ENCODE results near the gene BAIAP2.
A peak's percentile ranks its signal among the peaks of the same experiment; 100 is the strongest.

BAIAP2 gene

GRCh38 chr17:81046132-81046769, 11.3 kb downstream of the BAIAP2 start:
- H3K4me1 Mint-ChIP-seq, result peaks cover 13% of the 10 kb centered on the region
- DNase-seq (ENCODE audit: low spot score in 2 of 2) (no peak), ATAC-seq (no peak)
- H3K27ac Mint-ChIP-seq, result no peak overlapping the region
- H3K9me3 Mint-ChIP-seq, result no peaks in the 10 kb centered on the region
- H3K36me3 Mint-ChIP-seq, result no peaks in the 10 kb centered on the region
- H3K4me3 Mint-ChIP-seq, result no peak overlapping the region

DNA sequence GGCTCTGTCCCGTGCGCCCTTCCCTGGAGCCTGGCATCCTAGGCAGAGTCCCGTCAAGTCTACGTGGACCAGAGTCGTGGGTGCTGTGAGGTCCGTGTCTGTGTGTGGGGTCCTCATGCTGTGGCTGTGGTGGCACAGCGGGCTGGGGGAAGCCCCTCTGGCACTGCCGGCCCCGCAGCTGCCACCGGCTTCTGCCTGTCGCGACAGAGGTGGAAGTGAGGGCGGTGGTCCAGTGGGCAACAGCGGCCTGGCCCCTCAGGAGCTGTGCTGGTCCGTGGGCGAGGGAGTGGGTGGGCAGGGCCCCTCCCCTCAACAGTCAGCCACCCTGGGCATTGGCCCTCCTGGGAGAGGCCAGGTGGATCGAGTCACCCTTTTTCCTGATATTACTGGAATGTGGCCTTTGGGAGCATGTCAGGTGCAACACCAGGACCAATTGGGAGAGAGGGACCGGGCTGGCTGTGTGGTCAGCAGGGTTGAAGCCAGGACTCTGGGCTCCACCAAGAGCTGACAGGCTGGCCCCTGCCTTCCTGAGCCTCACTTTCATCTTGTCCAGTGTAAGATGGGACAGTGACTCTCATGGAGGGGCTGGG, 11.9 kb downstream of the BAIAP2 start:
- Mint-ChIP-seq H3K4me3 (no peak overlapping the region), H3K4me1 (peaks cover 13% of the 10 kb centered on the region), H3K9me3 (no peaks in the 10 kb centered on the region), H3K36me3 (no peaks in the 10 kb centered on the region), H3K27ac (no peak overlapping the region)
- DNase-seq (ENCODE audit: low spot score in 2 of 2), result no peak
- ATAC-seq, result no peak

DNA sequence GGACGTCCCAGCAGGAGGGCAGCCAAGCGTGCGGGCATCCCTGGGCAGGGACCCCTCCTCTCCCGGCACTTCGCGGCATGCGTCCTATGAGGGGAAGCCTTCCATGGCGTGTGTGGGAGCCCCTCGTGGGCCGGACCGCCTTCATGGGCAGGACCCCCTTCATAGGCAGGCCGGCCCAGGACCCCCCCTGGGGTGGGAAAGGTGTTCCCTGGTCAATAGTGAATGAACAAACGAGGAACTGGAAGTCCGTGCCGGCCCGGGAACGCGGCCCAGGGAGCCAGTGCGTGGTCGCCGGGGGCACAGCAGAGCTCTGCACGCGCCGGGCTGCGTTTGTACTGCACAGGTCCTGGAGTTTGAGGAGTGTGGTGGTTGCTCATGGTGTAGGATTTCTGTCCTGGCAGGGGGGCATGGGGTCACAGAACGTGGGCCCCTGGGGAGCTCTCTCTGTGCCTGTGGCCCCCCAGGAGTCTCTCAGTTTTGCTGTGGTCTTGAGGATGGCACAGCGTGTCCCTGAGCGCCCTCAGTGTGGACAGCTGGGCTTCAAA, 13.9 kb downstream of the BAIAP2 start:
- H3K36me3 Mint-ChIP-seq, result no peaks in the 10 kb centered on the region
- ATAC-seq (peak; percentile 4), DNase-seq (ENCODE audit: low spot score in 2 of 2) (no peak)
- H3K4me3 Mint-ChIP-seq, result peak overlapping the region; percentile 54
- H3K4me1 Mint-ChIP-seq, result peaks cover 13% of the 10 kb centered on the region
- peak overlapping the region; percentile 88 for H3K27ac Mint-ChIP-seq
- no peaks in the 10 kb centered on the region for H3K9me3 Mint-ChIP-seq

DNA sequence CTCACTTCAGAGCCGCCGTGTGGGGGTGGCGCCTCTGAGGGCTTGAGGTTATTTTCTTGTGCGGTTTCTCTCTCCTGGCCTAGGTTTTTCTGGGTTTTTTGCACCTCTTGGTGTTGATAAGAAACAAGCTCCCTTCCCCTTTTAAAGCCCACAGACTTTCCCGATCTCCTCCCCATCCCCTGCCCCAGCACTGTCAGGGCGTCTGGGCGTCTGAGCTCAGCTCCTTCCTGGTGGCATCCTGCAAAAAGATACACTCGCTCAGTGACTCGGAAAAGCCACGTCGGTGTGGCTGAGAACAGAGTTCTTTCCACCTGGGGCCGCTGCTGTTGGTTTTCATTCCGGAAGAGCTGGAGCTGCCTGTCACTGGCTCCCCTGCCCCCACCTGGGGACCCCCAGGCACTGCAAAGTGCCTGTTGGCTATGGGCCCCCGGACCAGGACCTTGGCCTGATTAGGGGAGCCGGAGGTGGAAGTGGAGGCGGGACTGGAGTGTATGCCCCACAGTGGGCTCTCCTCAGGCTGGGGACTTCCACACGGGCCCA, 14.5 kb downstream of the BAIAP2 start:
- peaks cover 13% of the 10 kb centered on the region for H3K4me1 Mint-ChIP-seq
- peak; percentile 43 for ATAC-seq
- H3K27ac Mint-ChIP-seq, result peak overlapping the region; percentile 88
- no peaks in the 10 kb centered on the region for H3K9me3 Mint-ChIP-seq
- peak overlapping the region; percentile 54 for H3K4me3 Mint-ChIP-seq
- H3K36me3 Mint-ChIP-seq, result no peaks in the 10 kb centered on the region
- DNase-seq (ENCODE audit: low spot score in 2 of 2), result no peak

GRCh38 chr17:81049973-81050551, 15.1 kb downstream of the BAIAP2 start:
- H3K4me3 Mint-ChIP-seq, result peak overlapping the region; percentile 54
- ATAC-seq (no peak), DNase-seq (ENCODE audit: low spot score in 2 of 2) (no peak)
- H3K4me1 Mint-ChIP-seq, result peaks cover 13% of the 10 kb centered on the region
- peak overlapping the region; percentile 88 for H3K27ac Mint-ChIP-seq
- H3K9me3 Mint-ChIP-seq, result no peaks in the 10 kb centered on the region
- H3K36me3 Mint-ChIP-seq, result no peaks in the 10 kb centered on the region

DNA sequence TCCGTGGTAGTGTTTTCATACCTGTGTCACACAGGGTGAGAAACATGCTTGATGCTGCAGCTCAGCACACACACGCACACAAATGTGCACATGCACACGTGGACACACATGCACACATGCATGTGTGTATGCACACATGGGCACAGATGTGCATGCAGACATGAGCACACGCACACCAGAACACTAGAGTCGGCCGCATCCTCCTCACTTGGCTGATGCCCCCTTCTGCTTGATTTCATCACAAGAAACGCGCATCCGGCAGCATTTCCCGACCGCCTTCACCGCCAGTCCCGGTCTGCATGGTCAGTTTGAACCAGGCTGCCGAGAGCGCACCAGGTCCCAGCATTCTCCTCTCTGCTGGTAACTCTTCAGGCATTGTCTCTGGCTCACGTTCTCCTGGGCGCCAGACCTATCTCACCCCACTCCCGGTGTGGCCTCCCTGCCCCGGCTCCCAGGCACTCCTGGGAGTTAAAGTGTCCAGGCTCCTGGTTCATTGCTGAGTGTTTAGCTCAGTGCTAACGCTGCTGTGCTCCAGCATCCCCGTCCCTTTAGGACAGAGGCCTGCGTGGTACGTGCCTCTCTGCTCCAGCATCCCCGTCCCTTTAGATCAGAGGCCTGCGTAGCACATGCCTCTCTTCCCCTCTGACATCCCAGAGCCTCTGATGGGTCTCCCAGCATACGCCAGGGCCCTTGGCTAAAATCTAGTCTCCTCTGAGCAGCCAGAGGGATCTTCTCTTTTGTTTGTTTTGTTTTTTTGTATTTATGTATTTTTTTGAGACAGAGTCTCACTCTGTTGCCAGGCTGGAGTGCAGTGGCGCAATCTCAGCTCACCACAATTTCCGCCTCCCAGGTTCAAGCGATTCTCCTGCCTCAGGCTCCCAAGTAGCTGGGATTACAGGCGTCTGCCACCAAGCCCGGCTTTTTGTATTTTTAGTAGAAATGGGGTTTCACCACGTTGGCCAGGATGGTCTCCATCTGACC, 16.0 kb downstream of the BAIAP2 start:
- ATAC-seq (no peak), DNase-seq (ENCODE audit: low spot score in 2 of 2) (no peak)
- no peak overlapping the region for H3K27ac Mint-ChIP-seq
- H3K4me3 Mint-ChIP-seq, result no peak overlapping the region
- H3K4me1 Mint-ChIP-seq, result peaks cover 13% of the 10 kb centered on the region
- H3K9me3 Mint-ChIP-seq, result no peaks in the 10 kb centered on the region
- H3K36me3 Mint-ChIP-seq, result no peaks in the 10 kb centered on the region

DNA sequence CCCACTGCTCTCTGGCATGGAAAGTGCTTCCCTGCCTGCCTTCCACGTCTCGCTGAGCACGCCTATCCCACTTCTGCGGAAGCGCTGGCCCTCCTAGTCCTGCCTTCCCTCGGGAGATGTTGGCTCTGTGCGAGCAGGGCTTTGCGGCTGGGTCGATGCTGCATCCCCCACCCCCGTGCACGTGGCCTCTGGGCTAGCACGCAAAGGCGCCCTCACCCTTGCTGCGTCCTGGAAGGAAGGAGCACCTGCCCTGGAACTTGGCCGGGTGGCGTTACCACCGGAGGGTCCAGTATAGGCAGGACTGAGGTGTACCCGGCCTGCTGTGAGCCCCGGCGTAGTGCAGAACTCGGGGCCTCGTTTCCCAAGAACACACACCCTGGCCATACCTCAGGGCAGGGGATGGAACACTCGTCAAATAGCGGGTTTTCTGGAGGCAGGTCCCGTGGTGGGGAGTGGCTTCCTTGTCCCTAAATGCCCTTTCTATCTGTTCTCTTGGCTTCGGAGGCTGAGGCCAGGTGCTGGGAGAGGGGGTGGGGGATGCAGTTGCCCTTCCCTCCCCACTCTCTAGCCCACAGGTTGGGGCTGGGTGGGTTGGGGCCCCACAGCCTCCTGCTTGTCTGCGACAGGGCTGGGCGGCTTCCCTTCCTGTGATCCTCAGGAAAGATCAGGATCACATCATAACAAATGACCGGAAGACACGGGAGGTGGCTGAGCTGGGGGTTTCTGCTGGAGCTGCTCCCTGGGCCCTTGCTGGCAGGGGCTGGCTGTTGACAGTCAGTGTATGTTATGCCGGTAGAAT, 17.4 kb downstream of the BAIAP2 start:
- Mint-ChIP-seq H3K9me3 (no peaks in the 10 kb centered on the region), H3K4me1 (peaks cover 13% of the 10 kb centered on the region), H3K36me3 (no peaks in the 10 kb centered on the region), H3K4me3 (no peak overlapping the region), H3K27ac (no peak overlapping the region)
- ATAC-seq, result no peak
- no peak for DNase-seq (ENCODE audit: low spot score in 2 of 2)

DNA sequence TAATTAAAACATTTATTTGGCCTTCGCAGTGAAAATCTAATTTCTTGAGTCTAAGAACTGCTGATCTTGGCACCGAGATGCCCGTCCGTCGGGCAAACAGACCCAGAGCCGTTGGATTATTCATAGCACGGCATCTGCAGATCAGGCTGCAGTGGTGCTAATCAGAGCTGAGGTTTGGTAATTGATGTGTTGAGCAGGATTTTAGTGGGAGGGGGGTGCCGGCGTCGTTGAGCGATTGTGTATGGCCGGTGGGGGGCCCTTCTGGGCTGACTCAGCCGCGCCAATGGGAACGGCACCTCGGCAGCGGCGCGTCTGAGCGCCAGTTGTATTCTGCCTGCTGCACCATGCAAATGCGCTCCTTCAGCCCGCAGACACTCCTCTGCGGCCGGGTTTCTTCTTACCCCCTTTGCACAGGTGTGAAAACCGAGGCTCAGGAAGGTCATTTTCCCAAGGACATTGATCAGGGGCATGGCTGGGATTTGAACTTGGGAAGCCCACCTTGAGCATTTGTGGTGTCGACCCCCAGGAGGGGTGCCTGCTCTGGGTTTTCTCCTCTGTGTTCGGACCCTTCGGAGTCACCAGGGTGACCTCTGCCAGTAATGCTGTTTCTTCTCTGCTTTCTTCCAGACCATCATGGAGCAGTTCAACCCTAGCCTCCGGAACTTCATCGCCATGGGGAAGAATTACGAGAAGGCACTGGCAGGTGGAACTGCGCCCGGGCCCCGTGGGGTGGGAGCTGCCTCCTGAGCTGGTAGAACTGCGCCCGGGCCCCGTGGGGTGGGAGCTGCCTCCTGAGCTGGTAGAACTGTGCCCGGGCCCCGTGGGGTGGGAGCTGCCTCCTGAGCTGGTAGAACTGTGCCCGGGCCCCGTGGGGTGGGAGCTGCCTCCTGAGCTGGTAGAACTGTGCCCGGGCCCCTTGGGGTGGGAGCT, 18.4 kb downstream of the BAIAP2 start:
- no peak for DNase-seq (ENCODE audit: low spot score in 2 of 2)
- no peaks in the 10 kb centered on the region for H3K9me3 Mint-ChIP-seq
- no peak for ATAC-seq
- H3K27ac Mint-ChIP-seq, result no peak overlapping the region
- no peaks in the 10 kb centered on the region for H3K36me3 Mint-ChIP-seq
- H3K4me3 Mint-ChIP-seq, result no peak overlapping the region
- H3K4me1 Mint-ChIP-seq, result peaks cover 13% of the 10 kb centered on the region

DNA sequence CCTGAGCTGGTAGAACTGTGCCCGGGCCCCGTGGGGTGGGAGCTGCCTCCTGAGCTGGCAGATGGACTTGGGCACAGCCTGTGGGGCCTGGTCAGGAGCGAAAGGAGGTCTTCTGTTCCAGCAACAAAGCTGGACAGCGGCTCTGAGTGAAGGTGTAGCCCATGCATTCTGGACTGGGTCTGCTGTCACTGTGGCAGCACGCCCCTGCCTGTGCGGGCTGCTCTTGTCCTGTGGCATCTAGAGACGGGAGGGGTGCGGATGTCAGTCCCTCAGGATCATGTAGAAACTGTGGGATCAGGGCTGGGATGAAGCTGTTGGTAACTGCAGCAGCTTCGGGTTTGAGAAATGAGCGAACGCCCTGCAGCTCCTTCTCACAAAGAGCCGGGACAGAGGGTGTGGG, 19.4 kb downstream of the BAIAP2 start:
- Mint-ChIP-seq H3K4me1 (peaks cover 5% of the 10 kb centered on the region), H3K36me3 (no peaks in the 10 kb centered on the region), H3K4me3 (no peak overlapping the region), H3K9me3 (no peaks in the 10 kb centered on the region), H3K27ac (no peak overlapping the region)
- no peak for ATAC-seq
- DNase-seq (ENCODE audit: low spot score in 2 of 2), result no peak

GRCh38 chr17:81054881-81055370, 20.0 kb downstream of the BAIAP2 start:
- no peak for ATAC-seq
- Mint-ChIP-seq H3K4me1 (no peaks in the 10 kb centered on the region), H3K4me3 (no peak overlapping the region), H3K27ac (no peak overlapping the region), H3K36me3 (no peaks in the 10 kb centered on the region), H3K9me3 (no peaks in the 10 kb centered on the region)
- DNase-seq (ENCODE audit: low spot score in 2 of 2), result no peak

GRCh38 chr17:81056312-81056711, 21.4 kb downstream of the BAIAP2 start:
- H3K27ac Mint-ChIP-seq, result no peak overlapping the region
- no peak overlapping the region for H3K4me3 Mint-ChIP-seq
- no peaks in the 10 kb centered on the region for H3K36me3 Mint-ChIP-seq
- no peaks in the 10 kb centered on the region for H3K9me3 Mint-ChIP-seq
- DNase-seq (ENCODE audit: low spot score in 2 of 2) (no peak), ATAC-seq (no peak)
- H3K4me1 Mint-ChIP-seq, result no peaks in the 10 kb centered on the region

DNA sequence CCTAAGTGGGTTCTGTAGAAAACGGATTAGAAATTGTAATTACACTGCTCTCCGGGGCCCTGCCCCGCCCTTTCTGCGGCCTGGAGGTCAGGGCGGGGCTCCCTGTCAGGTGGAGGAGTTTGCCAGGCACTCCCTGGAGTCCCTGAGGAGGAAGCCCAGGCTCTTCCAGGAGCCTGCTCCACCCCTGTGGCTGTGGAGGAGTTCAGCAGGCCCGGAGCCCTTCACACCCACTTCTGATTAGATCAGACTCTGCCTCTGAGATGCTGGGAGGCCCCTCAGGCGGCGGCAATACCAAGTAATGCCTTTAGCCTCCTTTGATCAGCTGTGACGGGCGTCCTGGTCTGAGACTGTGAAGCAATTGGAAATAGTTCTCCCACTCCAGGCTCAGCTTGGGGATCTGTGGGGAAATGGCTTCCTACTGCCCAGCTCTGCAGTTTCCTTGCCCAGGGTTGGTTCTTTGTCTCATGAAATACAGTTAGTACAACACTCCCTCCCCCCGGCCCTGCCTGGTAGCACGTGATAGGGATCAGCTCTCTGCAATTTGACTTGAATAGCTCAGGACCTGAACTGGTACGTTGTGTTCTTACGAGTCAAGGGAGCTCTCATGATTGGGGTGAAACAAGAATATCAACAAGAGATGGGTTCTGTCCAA, 22.3 kb downstream of the BAIAP2 start:
- DNase-seq (ENCODE audit: low spot score in 2 of 2) (no peak), ATAC-seq (no peak)
- peaks cover under 1% of the 10 kb centered on the region for H3K4me1 Mint-ChIP-seq
- no peaks in the 10 kb centered on the region for H3K36me3 Mint-ChIP-seq
- no peak overlapping the region for H3K27ac Mint-ChIP-seq
- H3K4me3 Mint-ChIP-seq, result no peak overlapping the region
- H3K9me3 Mint-ChIP-seq, result no peaks in the 10 kb centered on the region

GRCh38 chr17:81057777-81058176, 22.8 kb downstream of the BAIAP2 start:
- DNase-seq (ENCODE audit: low spot score in 2 of 2) (no peak), ATAC-seq (no peak)
- Mint-ChIP-seq H3K27ac (no peak overlapping the region), H3K4me3 (no peak overlapping the region), H3K9me3 (no peaks in the 10 kb centered on the region), H3K4me1 (peaks cover 6% of the 10 kb centered on the region), H3K36me3 (no peaks in the 10 kb centered on the region)

Data from stimulated activated effector memory CD8-positive, alpha-beta T cell treated with anti-CD3 and anti-CD28 coated beads, Interleukin-12 subunit alpha, Interleukin-12 subunit beta, amount 100 ng/mL, for 72 hours (primary cell).